GM12864 (cell line): ENCODE measurements around the gene TNN.

ENCODE experiments used
- DNase-seq: peaks from one replicate; pipeline ENCODE4 v3.0.0-alpha.2; 2011; ENCODE audit warnings: low read depth
- H3K4me3 ChIP-seq: 2 replicates; pipeline ENCODE4 v1.5.1; 2011; ENCODE audit warnings: mild to moderate bottlenecking, low read depth, low read length, control low read depth
- TF ChIP-seq, protein P1 (sequence below): IDR thresholded peaks from 2 replicates; pipeline ENCODE4 v1.5.1; 2011; ENCODE audit warnings: low read depth, mild to moderate bottlenecking, moderate library complexity, low read length, control low read depth, inconsistent platforms; ENCODE audit errors: missing control alignments

Gene TNN

DNA sequence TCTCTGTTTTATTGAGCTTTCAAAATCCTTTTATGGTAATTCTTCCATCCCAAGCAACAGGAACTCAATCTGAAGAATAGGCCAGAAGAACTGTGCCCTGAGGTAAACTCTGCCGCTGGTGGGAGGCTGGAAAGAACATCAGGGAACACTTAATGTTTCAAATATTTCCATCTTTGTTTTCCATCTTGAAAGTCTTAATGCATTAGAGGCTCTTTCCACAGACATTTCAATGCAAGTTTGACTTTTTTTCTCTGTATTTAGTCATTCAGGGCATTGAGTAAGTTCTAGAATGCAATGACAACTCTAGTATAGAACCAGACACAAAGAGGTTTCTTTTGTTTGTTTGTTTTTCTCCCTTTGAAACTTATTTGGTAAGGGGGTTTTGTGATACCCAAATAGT, 63.5 kb downstream of the TNN start:
- TF ChIP-seq, protein P1, sequence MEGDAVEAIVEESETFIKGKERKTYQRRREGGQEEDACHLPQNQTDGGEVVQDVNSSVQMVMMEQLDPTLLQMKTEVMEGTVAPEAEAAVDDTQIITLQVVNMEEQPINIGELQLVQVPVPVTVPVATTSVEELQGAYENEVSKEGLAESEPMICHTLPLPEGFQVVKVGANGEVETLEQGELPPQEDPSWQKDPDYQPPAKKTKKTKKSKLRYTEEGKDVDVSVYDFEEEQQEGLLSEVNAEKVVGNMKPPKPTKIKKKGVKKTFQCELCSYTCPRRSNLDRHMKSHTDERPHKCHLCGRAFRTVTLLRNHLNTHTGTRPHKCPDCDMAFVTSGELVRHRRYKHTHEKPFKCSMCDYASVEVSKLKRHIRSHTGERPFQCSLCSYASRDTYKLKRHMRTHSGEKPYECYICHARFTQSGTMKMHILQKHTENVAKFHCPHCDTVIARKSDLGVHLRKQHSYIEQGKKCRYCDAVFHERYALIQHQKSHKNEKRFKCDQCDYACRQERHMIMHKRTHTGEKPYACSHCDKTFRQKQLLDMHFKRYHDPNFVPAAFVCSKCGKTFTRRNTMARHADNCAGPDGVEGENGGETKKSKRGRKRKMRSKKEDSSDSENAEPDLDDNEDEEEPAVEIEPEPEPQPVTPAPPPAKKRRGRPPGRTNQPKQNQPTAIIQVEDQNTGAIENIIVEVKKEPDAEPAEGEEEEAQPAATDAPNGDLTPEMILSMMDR, result no peak
- no peak for DNase-seq
- no peak overlapping the region for H3K4me3 ChIP-seq

GRCh38 chr1:175132436-175132835, 64.8 kb downstream of the TNN start:
- DNase-seq, result no peak
- TF ChIP-seq, protein P1, result no peak
- no peak overlapping the region for H3K4me3 ChIP-seq

GRCh38 chr1:175133673-175134435, 66.2 kb downstream of the TNN start:
- TF ChIP-seq, protein P1, result no peak
- no peak for DNase-seq
- no peak overlapping the region for H3K4me3 ChIP-seq

- DNase-seq, result no peak
- no peak overlapping the region for H3K4me3 ChIP-seq
- TF ChIP-seq, protein P1, result no peak
Observed at GRCh38 chr1:175134500-175134899, 66.9 kb downstream of the TNN start.

GRCh38 chr1:175136246-175136645, 68.6 kb downstream of the TNN start:
- TF ChIP-seq, protein P1, result no peak
- DNase-seq, result no peak

DNA sequence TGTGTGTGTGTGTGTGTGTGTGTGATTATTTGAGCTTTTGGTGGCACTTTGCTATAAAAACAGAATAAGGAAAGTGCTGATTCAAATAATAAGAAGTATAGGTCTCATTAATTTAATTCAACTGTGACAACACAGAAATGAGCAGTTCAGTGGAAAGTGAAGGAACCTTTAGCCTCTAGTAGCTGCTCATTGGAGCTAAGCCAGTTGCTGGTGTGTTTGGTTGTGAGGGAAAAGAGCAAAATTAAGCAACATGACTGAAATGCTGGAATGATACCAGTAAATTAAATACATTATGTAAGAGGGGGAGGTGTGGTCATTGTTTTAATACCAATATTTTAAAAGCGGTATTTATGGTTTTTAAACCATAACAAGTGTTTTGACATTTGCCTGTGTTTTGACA, 69.7 kb downstream of the TNN start:
- no peak overlapping the region for H3K4me3 ChIP-seq

More at GRCh38 chr1:175136246-175136645, 68.6 kb downstream of the TNN start:
- no peak overlapping the region for H3K4me3 ChIP-seq

More for the DNA sequence above, 69.7 kb downstream of the TNN start:
- DNase-seq, result no peak
- TF ChIP-seq, protein P1, result no peak
